Urinary bladder (tissue), 4 donors: ENCODE measurements around the gene ZNF333. TPM values are rescaled to one million over a fixed set of nuclear protein-coding genes. Genes with fewer than 3 reads are reported as not detected.

Source experiments
- DNase-seq: peaks from one replicate; pipeline ENCODE4 v3.0.0-alpha.2; 2015; ENCODE audit errors: extremely low spot score
- H3K27ac ChIP-seq: one replicate; pipeline ENCODE4 v1.5.1; 2013; ENCODE audit warnings: low read depth, mild to moderate bottlenecking, moderate library complexity
- H3K36me3 ChIP-seq: one replicate; pipeline ENCODE4 v1.6.1; 2013; ENCODE audit warnings: mild to moderate bottlenecking, moderate library complexity; ENCODE audit not compliant: insufficient read depth
- H3K4me1 ChIP-seq: one replicate; pipeline ENCODE4 v1.6.1; 2013; ENCODE audit warnings: mild to moderate bottlenecking, moderate library complexity; ENCODE audit not compliant: insufficient read depth
- H3K4me3 ChIP-seq: one replicate; pipeline ENCODE4 v1.5.1; 2013; ENCODE audit warnings: low read depth, low read length
- WGBS: extraction: QIAGEN DNeasy Blood & Tissue Kit; methylation state at CpG from one replicate; pipeline ENCODE4 v1.1.7; 2013; 5-methylcytosine and 5-hydroxymethylcytosine counted together
- polyA plus RNA-seq: library from polyadenylated mRNA; stranded (reverse); fragments of 200-250 nt; gene quantifications from one replicate; pipeline ENCODE4 v1.2.3, GENCODE V29; 2013
- total RNA-seq: library from RNA; depleted of rRNA; stranded (reverse); fragments of >200 nt; gene quantifications from one replicate; pipeline ENCODE4 v1.2.3, GENCODE V29; 2014
- donor health status: healthy with polysubstance abuse.
- donor health status: healthy.

ZNF333 gene
- total and polyA plus RNA-seq, 2 donors = 16.2 to 32.5 TPM

DNA sequence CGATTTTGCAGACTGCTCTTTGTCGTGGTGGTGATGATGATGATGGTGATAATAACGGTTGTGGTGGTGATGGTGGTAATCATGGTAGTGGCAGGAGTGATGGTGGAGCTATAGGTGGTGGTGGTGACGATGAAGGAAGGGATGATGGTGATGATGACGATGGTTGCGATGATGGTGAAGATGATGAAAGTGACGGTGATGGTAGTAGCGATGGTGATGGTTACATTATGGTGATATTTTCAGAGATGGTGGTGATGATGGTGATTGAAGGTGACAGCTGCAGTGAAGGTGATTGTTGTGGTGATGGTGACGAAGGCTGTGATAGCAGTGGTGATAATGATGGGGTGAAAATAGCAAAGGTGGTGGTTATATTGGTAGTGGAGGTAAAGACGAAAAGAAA, 13.1 kb upstream of the ZNF333 start:
- 85% methylated on average over 10 of the region's 10 CpGs for WGBS
- H3K36me3 ChIP-seq = no peaks in the 10 kb centered on the region
- no peak for DNase-seq
- H3K4me1 ChIP-seq = no peaks in the 10 kb centered on the region
- no peak overlapping the region for H3K4me3 ChIP-seq
- no peak overlapping the region for H3K27ac ChIP-seq

GRCh38 chr19:14677464-14677863, 12.4 kb upstream of the ZNF333 start:
- no peak overlapping the region for H3K4me3 ChIP-seq
- H3K27ac ChIP-seq = no peak overlapping the region
- no peaks in the 10 kb centered on the region for H3K4me1 ChIP-seq
- DNase-seq = no peak
- H3K36me3 ChIP-seq = no peaks in the 10 kb centered on the region
- WGBS = 88% methylated on average over 6 of the region's 6 CpGs

- WGBS = 79% methylated on average over 9 of the region's 9 CpGs
- H3K4me1 ChIP-seq = no peaks in the 10 kb centered on the region
- DNase-seq = no peak
- H3K4me3 ChIP-seq = no peak overlapping the region
- no peaks in the 10 kb centered on the region for H3K36me3 ChIP-seq
- H3K27ac ChIP-seq = no peak overlapping the region
Observed at GRCh38 chr19:14678199-14678598, 11.6 kb upstream of the ZNF333 start.

DNA sequence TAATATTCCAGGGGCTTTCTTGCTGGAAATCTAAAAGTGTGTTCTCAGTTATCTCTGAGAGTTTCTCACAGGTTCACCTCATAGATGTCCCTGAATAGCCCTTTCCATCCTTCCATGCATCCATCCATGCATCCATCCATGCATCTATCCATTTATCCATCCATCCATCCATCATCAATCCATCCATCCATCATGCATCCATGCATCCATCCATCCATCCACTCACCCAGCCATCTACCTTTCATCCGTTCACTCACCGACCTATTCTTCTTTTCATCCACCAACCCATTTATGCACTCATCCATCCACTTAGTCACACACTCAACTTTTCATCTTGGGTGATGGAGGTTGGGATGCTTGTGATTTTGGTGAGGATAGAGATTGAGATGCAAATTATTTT, 7.8 kb upstream of the ZNF333 start:
- Histone ChIP-seq H3K36me3 (no peaks in the 10 kb centered on the region), H3K4me3 (no peak overlapping the region), H3K4me1 (no peaks in the 10 kb centered on the region), H3K27ac (no peak overlapping the region)
- no peak for DNase-seq
- 81% methylated on average over 2 of the region's 2 CpGs for WGBS

- no peak overlapping the region for H3K27ac ChIP-seq
- WGBS = 49% methylated on average over 3 of the region's 3 CpGs
- H3K4me3 ChIP-seq = no peak overlapping the region
- H3K36me3 ChIP-seq = no peaks in the 10 kb centered on the region
- H3K4me1 ChIP-seq = no peaks in the 10 kb centered on the region
- no peak for DNase-seq
Observed at GRCh38 chr19:14683439-14683838, 6.4 kb upstream of the ZNF333 start.

DNA sequence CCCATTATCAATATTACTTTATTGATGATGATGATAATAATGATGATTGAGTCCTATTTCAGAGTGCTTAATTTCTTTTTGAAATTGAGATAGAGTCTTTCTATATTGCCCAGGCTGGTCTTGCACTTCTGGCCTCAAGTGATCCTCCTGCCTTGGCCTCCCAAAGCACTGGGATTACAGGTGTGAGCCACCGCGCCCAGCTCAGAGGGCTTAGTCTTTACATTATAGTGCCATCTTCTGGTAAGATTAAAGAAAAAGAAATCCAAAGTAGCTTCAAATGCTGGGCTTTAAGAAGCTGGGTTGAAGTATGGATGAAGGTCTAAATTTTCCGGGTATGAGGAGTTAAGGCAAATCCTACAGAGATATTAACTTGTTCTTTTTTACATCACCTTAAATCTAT, 3.4 kb upstream of the ZNF333 start:
- Histone ChIP-seq H3K27ac (no peak overlapping the region), H3K4me3 (no peak overlapping the region), H3K36me3 (no peaks in the 10 kb centered on the region), H3K4me1 (no peaks in the 10 kb centered on the region)
- DNase-seq = no peak
- 41% methylated on average over 3 of the region's 3 CpGs for WGBS

GRCh38 chr19:14694641-14695266, 4.9 kb downstream of the ZNF333 start:
- WGBS = 77% methylated on average over 13 of the region's 13 CpGs
- DNase-seq = no peak
- H3K36me3 ChIP-seq = peaks cover 4% of the 10 kb centered on the region
- no peaks in the 10 kb centered on the region for H3K4me1 ChIP-seq
- no peak overlapping the region for H3K4me3 ChIP-seq
- no peak overlapping the region for H3K27ac ChIP-seq

DNA sequence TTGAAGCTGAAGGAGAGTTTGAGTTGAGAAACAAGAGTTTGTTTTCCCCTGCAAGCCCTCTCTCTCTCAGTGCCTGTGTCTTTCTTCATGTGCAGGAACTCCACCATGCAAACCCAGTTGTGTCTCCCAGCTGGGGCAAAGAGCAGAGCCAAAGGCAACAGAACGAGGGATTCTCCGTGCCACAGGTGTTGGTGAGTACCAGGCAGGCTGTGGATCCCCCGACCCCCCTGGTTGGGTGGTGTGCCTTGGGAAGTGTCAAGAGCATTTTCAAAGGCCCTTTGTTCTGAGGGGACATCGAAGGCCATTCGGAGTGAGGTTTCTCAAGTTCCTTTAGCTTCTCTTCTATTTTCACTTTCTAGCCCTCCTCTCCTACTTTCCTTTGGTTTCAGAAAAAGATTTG, 5.6 kb downstream of the ZNF333 start:
- DNase-seq = no peak
- Histone ChIP-seq H3K36me3 (peaks cover 4% of the 10 kb centered on the region), H3K27ac (no peak overlapping the region), H3K4me3 (no peak overlapping the region), H3K4me1 (no peaks in the 10 kb centered on the region)
- 95% methylated on average over 5 of the region's 5 CpGs for WGBS

GRCh38 chr19:14699641-14700040, 9.8 kb downstream of the ZNF333 start:
- 90% methylated on average over 8 of the region's 8 CpGs for WGBS
- no peaks in the 10 kb centered on the region for H3K4me1 ChIP-seq
- H3K36me3 ChIP-seq = peaks cover 10% of the 10 kb centered on the region
- no peak for DNase-seq
- H3K27ac ChIP-seq = no peak overlapping the region
- no peak overlapping the region for H3K4me3 ChIP-seq

- Histone ChIP-seq H3K36me3 (peaks cover 10% of the 10 kb centered on the region), H3K4me1 (no peaks in the 10 kb centered on the region), H3K4me3 (no peak overlapping the region), H3K27ac (no peak overlapping the region)
- DNase-seq = no peak
- WGBS = 96% methylated on average over 9 of the region's 9 CpGs
Observed at GRCh38 chr19:14700711-14701375, 11.0 kb downstream of the ZNF333 start.

DNA sequence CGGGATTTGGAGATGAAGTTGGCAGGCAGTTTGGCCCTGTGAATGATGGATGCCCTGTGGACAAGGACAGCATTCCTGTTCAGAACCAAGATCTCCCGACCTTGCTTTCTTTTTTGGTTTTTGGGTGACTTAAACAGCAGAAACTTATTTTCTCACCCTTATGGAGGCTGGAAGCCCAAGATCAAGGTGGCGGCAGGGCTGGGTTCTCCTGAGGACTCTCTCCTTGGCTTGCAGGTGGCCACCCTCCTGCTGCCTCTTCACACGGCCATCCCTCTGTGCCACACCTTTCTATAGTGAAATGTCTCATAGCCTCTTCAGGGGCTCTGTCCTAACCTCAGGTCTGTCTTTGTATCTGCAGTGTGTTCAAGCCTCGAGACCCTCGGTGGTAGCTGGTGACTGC, 14.0 kb downstream of the ZNF333 start:
- DNase-seq = no peak
- Histone ChIP-seq H3K4me3 (no peak overlapping the region), H3K36me3 (peaks cover 22% of the 10 kb centered on the region), H3K27ac (no peak overlapping the region), H3K4me1 (no peaks in the 10 kb centered on the region)
- WGBS = 96% methylated on average over 6 of the region's 6 CpGs

DNA sequence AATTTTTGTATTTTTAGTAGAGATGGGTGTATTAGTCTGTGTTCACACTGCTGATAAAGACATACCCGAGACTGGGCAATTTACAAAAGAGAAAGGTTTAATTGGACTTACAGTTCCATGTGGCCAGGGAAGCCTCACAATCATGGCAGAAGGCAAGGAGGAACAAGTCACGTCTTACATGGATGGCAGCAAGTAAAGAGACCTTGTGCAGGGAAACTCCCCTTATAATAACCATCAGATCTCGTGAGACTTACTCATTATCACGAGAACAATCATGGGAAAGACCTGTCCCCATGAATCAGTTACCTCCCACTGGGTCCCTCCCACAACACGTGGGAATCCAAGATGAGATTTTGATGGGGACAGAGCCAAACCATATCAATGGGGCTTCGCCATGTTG, 14.6 kb downstream of the ZNF333 start:
- 92% methylated on average over 6 of the region's 6 CpGs for WGBS
- H3K4me3 ChIP-seq = no peak overlapping the region
- no peak overlapping the region for H3K27ac ChIP-seq
- DNase-seq = no peak
- H3K4me1 ChIP-seq = no peaks in the 10 kb centered on the region
- H3K36me3 ChIP-seq = peaks cover 18% of the 10 kb centered on the region

DNA sequence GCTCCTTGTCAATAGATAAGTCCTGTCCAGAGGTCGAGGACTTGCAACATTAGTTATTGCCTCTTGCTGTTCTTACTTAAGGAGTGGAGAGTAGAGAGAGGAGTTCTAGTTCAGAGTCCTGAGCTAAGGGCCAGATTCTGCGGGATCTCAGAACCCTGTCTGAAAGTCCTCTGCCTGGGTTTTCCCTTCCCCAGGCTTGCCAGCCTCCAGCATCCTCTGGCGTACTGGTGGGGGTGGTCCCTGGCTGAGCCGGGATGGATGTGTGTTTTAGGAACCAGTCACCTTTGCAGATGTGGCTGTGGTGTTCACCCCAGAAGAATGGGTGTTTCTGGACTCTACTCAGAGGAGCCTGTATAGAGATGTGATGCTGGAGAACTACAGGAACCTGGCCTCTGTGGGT, 26.0 kb downstream of the ZNF333 start:
- no peak overlapping the region for H3K4me3 ChIP-seq
- 98% methylated on average over 4 of the region's 4 CpGs for WGBS

DNA sequence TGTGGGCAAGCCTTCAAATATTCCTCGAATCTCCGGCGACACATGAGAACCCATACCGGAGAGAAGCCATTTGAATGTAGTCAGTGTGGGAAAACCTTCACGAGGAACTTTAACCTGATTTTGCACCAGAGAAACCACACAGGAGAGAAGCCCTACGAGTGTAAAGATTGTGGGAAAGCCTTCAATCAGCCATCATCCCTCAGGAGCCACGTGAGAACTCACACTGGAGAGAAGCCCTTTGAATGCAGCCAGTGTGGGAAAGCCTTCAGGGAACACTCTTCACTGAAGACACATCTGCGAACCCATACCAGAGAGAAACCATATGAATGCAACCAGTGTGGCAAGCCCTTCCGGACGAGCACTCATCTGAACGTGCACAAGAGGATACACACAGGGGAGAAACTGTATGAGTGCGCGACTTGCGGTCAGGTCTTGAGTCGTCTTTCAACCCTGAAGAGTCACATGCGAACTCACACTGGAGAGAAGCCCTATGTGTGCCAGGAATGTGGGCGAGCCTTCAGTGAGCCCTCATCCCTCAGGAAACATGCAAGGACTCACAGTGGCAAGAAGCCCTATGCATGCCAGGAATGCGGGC, 28.8 kb downstream of the ZNF333 start:
- Histone ChIP-seq H3K4me3 (no peak overlapping the region), H3K36me3 (peaks cover 31% of the 10 kb centered on the region), H3K27ac (no peak overlapping the region), H3K4me1 (no peaks in the 10 kb centered on the region)
- 93% methylated on average over 18 of the region's 18 CpGs for WGBS
- DNase-seq = no peak

More for the DNA sequence above, 26.0 kb downstream of the ZNF333 start:
- DNase-seq = no peak
- Histone ChIP-seq H3K36me3 (peaks cover 39% of the 10 kb centered on the region), H3K27ac (no peak overlapping the region), H3K4me1 (no peaks in the 10 kb centered on the region)
